BJ (cell line): ENCODE results near the gene CILP. TPM values are rescaled to one million over a fixed set of nuclear protein-coding genes. Genes with fewer than 3 reads are reported as not detected.

ENCODE experiments used
- CTCF ChIA-PET: fragments of 350-600 bp; formaldehyde crosslinking; extraction: SDS; loops from one replicate; lab custom pipeline; 2021; ENCODE audit warnings: antibody characterized with exemption, inconsistent platforms; lab: Yijun Ruan, JAX
- POLR2A ChIA-PET: fragments of 300-600 bp; sonication (Branson Sonifier 250); formaldehyde crosslinking; extraction: SDS; loops from one replicate; lab custom pipeline; 2021; ENCODE audit warnings: antibody characterized with exemption; lab: Charles Lee
- DNase-seq: peaks from one replicate; pipeline ENCODE4 v3.0.0-alpha.2; 2011; ENCODE audit warnings: low read depth
- H3K27me3 ChIP-seq: 2 replicates; pipeline ENCODE4 v1.6.0; 2011; ENCODE audit warnings: low read length; ENCODE audit not compliant: control insufficient read depth, insufficient read depth
- H3K36me3 ChIP-seq: 2 replicates; pipeline ENCODE4 v1.5.1; 2011; ENCODE audit warnings: low read length; ENCODE audit not compliant: control insufficient read depth, insufficient read depth
- H3K4me3 ChIP-seq: 2 replicates; pipeline ENCODE4 v1.5.1; 2011; ENCODE audit warnings: low read depth, mild to moderate bottlenecking, control low read depth, low read length
- polyA plus RNA-seq: library from polyadenylated mRNA; depleted of rRNA; stranded (reverse); fragments of >200 nt; gene quantifications from 2 replicates; pipeline ENCODE4 v1.2.3, GENCODE V29; 2011
- TF ChIP-seq, protein P1 (sequence below): IDR thresholded peaks from 2 replicates; pipeline ENCODE4 v1.5.1; 2011; ENCODE audit warnings: low read depth, mild to moderate bottlenecking, control low read depth, inconsistent platforms, low read length, moderate library complexity; ENCODE audit not compliant: insufficient read depth

The CILP gene
- polyA plus RNA-seq, 1 experiment, result 0.09 TPM

- POLR2A ChIA-PET, result no interaction called here
- CTCF ChIA-PET, result interaction anchor here (1.0 kb wide), 1 partner anchor 10 kb away, joined by 4 read pairs; no protein-coding TSS in a partner anchor
- no peaks in the 10 kb centered on the region for H3K27me3 ChIP-seq
- no peak overlapping the region for H3K4me3 ChIP-seq
- peaks cover 5% of the 10 kb centered on the region for H3K36me3 ChIP-seq
- no peak for DNase-seq
- TF ChIP-seq, protein P1, sequence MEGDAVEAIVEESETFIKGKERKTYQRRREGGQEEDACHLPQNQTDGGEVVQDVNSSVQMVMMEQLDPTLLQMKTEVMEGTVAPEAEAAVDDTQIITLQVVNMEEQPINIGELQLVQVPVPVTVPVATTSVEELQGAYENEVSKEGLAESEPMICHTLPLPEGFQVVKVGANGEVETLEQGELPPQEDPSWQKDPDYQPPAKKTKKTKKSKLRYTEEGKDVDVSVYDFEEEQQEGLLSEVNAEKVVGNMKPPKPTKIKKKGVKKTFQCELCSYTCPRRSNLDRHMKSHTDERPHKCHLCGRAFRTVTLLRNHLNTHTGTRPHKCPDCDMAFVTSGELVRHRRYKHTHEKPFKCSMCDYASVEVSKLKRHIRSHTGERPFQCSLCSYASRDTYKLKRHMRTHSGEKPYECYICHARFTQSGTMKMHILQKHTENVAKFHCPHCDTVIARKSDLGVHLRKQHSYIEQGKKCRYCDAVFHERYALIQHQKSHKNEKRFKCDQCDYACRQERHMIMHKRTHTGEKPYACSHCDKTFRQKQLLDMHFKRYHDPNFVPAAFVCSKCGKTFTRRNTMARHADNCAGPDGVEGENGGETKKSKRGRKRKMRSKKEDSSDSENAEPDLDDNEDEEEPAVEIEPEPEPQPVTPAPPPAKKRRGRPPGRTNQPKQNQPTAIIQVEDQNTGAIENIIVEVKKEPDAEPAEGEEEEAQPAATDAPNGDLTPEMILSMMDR, result no peak
These were observed 44.3 kb upstream of the CILP start for GRCh38 chr15:65255486-65256140.

GRCh38 chr15:65254758-65255157 lies 43.5 kb upstream of the CILP start:
- ChIA-PET POLR2A (no interaction called here), CTCF (interaction anchor here (0.8 kb wide), 1 partner anchor 16 kb away, joined by 5 read pairs; no protein-coding TSS in a partner anchor)
- Histone ChIP-seq H3K27me3 (no peaks in the 10 kb centered on the region), H3K4me3 (no peak overlapping the region), H3K36me3 (no peaks in the 10 kb centered on the region)
- no peak for DNase-seq
- TF ChIP-seq, protein P1, result no peak

- no peaks in the 10 kb centered on the region for H3K36me3 ChIP-seq
- ChIA-PET POLR2A (no interaction called here), CTCF (interaction anchor here (0.8 kb wide), 1 partner anchor 17 kb away, joined by 5 read pairs; no protein-coding TSS in a partner anchor)
- no peaks in the 10 kb centered on the region for H3K27me3 ChIP-seq
- no peak for DNase-seq
- H3K4me3 ChIP-seq, result no peak overlapping the region
- TF ChIP-seq, protein P1, result no peak
These were observed 43.1 kb upstream of the CILP start for GRCh38 chr15:65254356-65254755.

DNA sequence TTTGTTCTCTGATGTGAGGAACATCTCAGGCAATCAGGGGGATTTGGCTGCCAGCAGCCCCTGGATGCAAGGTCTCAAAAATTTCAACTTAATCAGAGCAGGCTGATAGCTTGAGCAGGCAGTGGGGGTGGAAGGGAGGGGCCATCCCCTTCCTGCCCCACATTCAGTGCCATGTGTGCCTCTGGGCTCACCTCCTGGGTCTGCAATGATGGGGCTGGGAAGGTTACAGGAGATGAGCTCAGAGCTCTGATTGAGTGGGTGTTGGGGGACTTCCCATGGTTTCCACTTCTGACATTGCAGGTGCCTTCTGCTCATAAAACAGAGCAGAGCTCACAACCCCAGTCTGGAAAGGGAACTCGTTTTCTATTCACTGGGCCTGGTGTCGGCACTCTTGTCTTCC lies 38.4 kb upstream of the CILP start:
- TF ChIP-seq, protein P1, result no peak
- Histone ChIP-seq H3K27me3 (no peaks in the 10 kb centered on the region), H3K36me3 (no peaks in the 10 kb centered on the region; the same call in 1 of the 2 replicates), H3K4me3 (no peak overlapping the region)
- CTCF ChIA-PET, result interaction anchor here (0.6 to 1.3 kb wide), 3 partner anchors 13 to 48 kb away, joined by 3 to 9 read pairs (median 3); no protein-coding TSS in a partner anchor
- POLR2A ChIA-PET, result no interaction called here
- DNase-seq, result no peak

GRCh38 chr15:65248511-65249255 lies 37.4 kb upstream of the CILP start:
- Histone ChIP-seq H3K27me3 (no peaks in the 10 kb centered on the region), H3K36me3 (no peaks in the 10 kb centered on the region; the same call in 1 of the 2 replicates), H3K4me3 (no peak overlapping the region)
- ChIA-PET CTCF (interaction anchor here (0.8 to 1.3 kb wide), 3 partner anchors 11 to 22 kb away, joined by 3 to 9 read pairs (median 3); no protein-coding TSS in a partner anchor), POLR2A (no interaction called here)
- TF ChIP-seq, protein P1, result no peak
- no peak for DNase-seq
